Right atrium auricular region (tissue), 2 donors: ENCODE results near the gene CHAC2. TPM values are rescaled to one million over a fixed set of nuclear protein-coding genes. Genes with fewer than 3 reads are reported as not detected.
"Not testable (repeated sequence)": the region's sequence is repeated elsewhere in the genome, so short reads cannot be mapped to it uniquely, and the experiment has no call there.

ENCODE experiments used
- DNase-seq: peaks from one replicate; pipeline ENCODE4 v3.0.0-alpha.2; 2019; ENCODE audit warnings: low spot score
- H3K27ac ChIP-seq, 2 donors: fragments of 200-600 bp; sonication (generic); 1 replicate in 1 of 2; 2 replicates in 1 of 2; pipeline ENCODE4 v1.5.1; 2016 to 2019
- H3K27me3 ChIP-seq, 2 donors: fragments of 200-600 bp; sonication (generic); one replicate each; pipeline versions ENCODE4 v1.5.1 to v1.6.0; 2017 to 2019
- H3K36me3 ChIP-seq: fragments of 200-600 bp; sonication (generic); one replicate; pipeline ENCODE4 v1.5.1; 2016
- H3K4me1 ChIP-seq, 2 donors: fragments of 200-600 bp; sonication (generic); one replicate each; pipeline versions ENCODE4 v1.5.1 to v1.6.0; 2017 to 2019
- H3K4me3 ChIP-seq, 2 donors: fragments of 200-600 bp; sonication (generic); 1 replicate in 1 of 2; 2 replicates in 1 of 2; pipeline ENCODE4 v1.5.1; 2017 to 2019; ENCODE audit warnings: mild to moderate bottlenecking in 1 of 2, moderate library complexity in 1 of 2
- H3K9me3 ChIP-seq, 2 donors: fragments of 200-600 bp; sonication (generic); one replicate each; pipeline ENCODE4 v1.5.1; 2019
- total RNA-seq, 2 donors: library from RNA; depleted of rRNA; stranded (reverse); fragments of >200 nt; gene quantifications; one replicate each; pipeline ENCODE4 v1.1.0, GENCODE V29; 2016
- TF ChIP-seq, protein P1 (sequence below), 2 donors: fragments of 200-600 bp; sonication (generic); IDR thresholded peaks; one replicate each; pipeline ENCODE4 v1.5.1; 2019; ENCODE audit warnings: antibody characterized with exemption in 2 of 2

CHAC2 gene
- total RNA-seq, 2 donors from 2014 or later, result 3.3 to 4.3 TPM

DNA sequence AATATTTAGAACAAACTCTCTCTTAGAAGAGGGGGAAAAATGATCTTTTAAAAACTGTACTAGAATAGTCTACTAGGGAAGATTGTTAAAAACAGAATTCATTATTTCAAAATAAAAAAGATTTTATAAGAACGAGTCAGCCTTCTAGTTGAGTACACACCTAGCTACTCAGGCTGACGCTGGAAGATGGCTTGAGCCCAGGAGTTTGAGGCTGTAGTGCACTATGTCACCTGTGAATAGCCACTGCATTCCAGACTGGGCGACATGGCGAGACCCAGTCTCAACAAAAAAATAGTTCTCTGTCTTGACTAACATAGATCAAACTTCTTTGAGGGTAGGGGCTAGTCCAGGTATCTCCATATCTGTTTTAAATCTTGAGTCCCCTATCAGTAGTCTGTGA is 53.1 kb downstream of the CHAC2 start:
- H3K36me3 ChIP-seq, result peaks cover 34% of the 10 kb centered on the region
- no peaks in the 10 kb centered on the region for H3K9me3 ChIP-seq
- no peak overlapping the region for H3K4me3 ChIP-seq
- TF ChIP-seq, protein P1, sequence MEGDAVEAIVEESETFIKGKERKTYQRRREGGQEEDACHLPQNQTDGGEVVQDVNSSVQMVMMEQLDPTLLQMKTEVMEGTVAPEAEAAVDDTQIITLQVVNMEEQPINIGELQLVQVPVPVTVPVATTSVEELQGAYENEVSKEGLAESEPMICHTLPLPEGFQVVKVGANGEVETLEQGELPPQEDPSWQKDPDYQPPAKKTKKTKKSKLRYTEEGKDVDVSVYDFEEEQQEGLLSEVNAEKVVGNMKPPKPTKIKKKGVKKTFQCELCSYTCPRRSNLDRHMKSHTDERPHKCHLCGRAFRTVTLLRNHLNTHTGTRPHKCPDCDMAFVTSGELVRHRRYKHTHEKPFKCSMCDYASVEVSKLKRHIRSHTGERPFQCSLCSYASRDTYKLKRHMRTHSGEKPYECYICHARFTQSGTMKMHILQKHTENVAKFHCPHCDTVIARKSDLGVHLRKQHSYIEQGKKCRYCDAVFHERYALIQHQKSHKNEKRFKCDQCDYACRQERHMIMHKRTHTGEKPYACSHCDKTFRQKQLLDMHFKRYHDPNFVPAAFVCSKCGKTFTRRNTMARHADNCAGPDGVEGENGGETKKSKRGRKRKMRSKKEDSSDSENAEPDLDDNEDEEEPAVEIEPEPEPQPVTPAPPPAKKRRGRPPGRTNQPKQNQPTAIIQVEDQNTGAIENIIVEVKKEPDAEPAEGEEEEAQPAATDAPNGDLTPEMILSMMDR (IDR thresholded peaks at IDR 0.05), result no peak
- no peaks in the 10 kb centered on the region for H3K4me1 ChIP-seq
- DNase-seq, result no peak
- H3K27ac ChIP-seq, result no peak overlapping the region
- no peaks in the 10 kb centered on the region for H3K27me3 ChIP-seq

- Histone ChIP-seq H3K4me3 (no peak overlapping the region), H3K27me3 (no peaks in the 10 kb centered on the region), H3K9me3 (no peaks in the 10 kb centered on the region), H3K36me3 (peaks cover 31% of the 10 kb centered on the region), H3K4me1 (peaks cover 0 to 2% of the 10 kb centered on the region in 2 donors), H3K27ac (no peak overlapping the region)
- TF ChIP-seq, protein P1 (IDR thresholded peaks at IDR 0.05), result no peak
- no peak for DNase-seq
Measured at GRCh38 chr2:53821810-53822209, 54.2 kb downstream of the CHAC2 start.

DNA sequence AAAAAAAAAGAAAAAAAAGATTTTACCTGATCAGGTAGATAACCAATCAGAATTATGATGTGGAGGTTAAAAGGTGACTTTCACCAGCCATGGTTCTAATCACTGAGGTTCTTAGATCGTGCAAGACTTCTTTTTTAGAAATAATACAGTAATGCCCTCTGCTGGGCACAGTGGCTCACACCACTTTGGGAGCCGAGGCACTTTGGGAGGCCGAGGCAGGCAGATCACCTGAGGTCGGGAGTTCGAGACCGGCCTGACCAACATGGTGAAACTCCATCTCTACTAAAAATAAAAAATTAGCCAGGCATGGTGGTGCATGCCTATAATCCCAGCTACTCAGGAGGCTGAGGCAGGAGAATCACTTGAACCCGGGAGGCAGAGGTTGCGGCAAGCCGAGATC is 56.0 kb downstream of the CHAC2 start:
- not testable (repeated sequence) for H3K27me3 ChIP-seq, H3K27ac ChIP-seq, H3K9me3 ChIP-seq, H3K4me3 ChIP-seq, DNase-seq
- Histone ChIP-seq H3K4me1 (peaks cover 0 to 13% of the 10 kb centered on the region in 2 donors), H3K36me3 (peaks cover 13% of the 10 kb centered on the region)

Other genes starting within 250 kb of the CHAC2 start
- gene ASB3, start 19.1 kb downstream of the CHAC2 start, total RNA-seq, result 10 to 100 TPM in 1 of 2 donors, 1 to 10 TPM in 1; 9.2 to 11.4 TPM
- 10 to 100 TPM; 41.2 to 55.7 TPM for gene ERLEC1, start 19.2 kb downstream of the CHAC2 start, total RNA-seq
- 1 to 10 TPM; 1.3 to 2.5 TPM for gene GPR75, start 92.2 kb downstream of the CHAC2 start, total RNA-seq
- 10 to 100 TPM; 44.3 to 61.4 TPM for gene PSME4, start 203.2 kb downstream of the CHAC2 start, total RNA-seq